IMR-90 (cell line): Measurements from ENCODE around the gene BMPER. TPM values are rescaled to one million over a fixed set of nuclear protein-coding genes. Genes with fewer than 3 reads are reported as not detected.
A peak's percentile ranks its signal among the peaks of the same experiment; 100 is the strongest.

Experiments
- ATAC-seq: fragments of 200-7000 bp; cut with Tn5 transposase; 2 replicates; pipeline ENCODE4 v1.9.1; 2020; ENCODE audit warnings: low read depth, mild to moderate bottlenecking, moderate library complexity
- BruUV-seq: library from RNA; stranded (reverse); fragments of 400-500 nt; replicated peaks from 2 replicates; lab custom pipeline; 2021; lab: Mats Ljungman, UMichigan
- CTCF ChIA-PET: fragments of 300-600 bp; formaldehyde crosslinking; extraction: SDS; loops from one replicate; lab custom pipeline; 2021; ENCODE audit warnings: antibody characterized with exemption; lab: Yijun Ruan, JAX
- POLR2A ChIA-PET: fragments of 300-600 bp; sonication (Branson Sonifier 250); formaldehyde crosslinking; loops from one replicate; lab custom pipeline; 2022; ENCODE audit warnings: antibody characterized with exemption; ENCODE audit not compliant: unreplicated experiment; lab: Charles Lee
- DNase-seq: peaks from one replicate; pipeline ENCODE4 v3.0.0; 2013
- H2AFZ ChIP-seq: replicated peaks from 2 replicates; pipeline ENCODE3; 2013; ENCODE audit warnings: low read length, mild to moderate bottlenecking; ENCODE audit not compliant: poor library complexity
- H2AK5ac ChIP-seq: 2 replicates; pipeline ENCODE4 v1.6.1; 2013; ENCODE audit warnings: low read depth, low read length, inconsistent platforms
- H2AK9ac ChIP-seq: replicated peaks from 2 replicates; pipeline ENCODE3; 2013; ENCODE audit warnings: mild to moderate bottlenecking, low read depth, low read length, moderate library complexity; ENCODE audit not compliant: poor library complexity
- H2BK120ac ChIP-seq: 2 replicates; pipeline ENCODE4 v1.6.1; 2013; ENCODE audit warnings: low read depth, low read length, inconsistent platforms
- H2BK15ac ChIP-seq: 3 replicates; pipeline ENCODE4 v1.6.1; 2013; ENCODE audit warnings: low read depth, low read length, inconsistent platforms
- H2BK20ac ChIP-seq: 2 replicates; pipeline ENCODE4 v1.6.1; 2013; ENCODE audit warnings: low read depth, mild to moderate bottlenecking, inconsistent platforms, low read length, moderate library complexity
- H2BK5ac ChIP-seq: 2 replicates; pipeline ENCODE4 v1.6.1; 2013; ENCODE audit warnings: mild to moderate bottlenecking, low read depth, low read length, inconsistent platforms; ENCODE audit not compliant: poor library complexity, severe bottlenecking
- H3K14ac ChIP-seq: replicated peaks from 2 replicates; pipeline ENCODE4 v1.6.1; 2013; ENCODE audit warnings: low read depth, low read length, inconsistent platforms
- H3K18ac ChIP-seq: 2 replicates; pipeline ENCODE4 v1.6.1; 2013; ENCODE audit warnings: low read depth, low read length, control low read depth
- H3K23ac ChIP-seq: 2 replicates; pipeline ENCODE4 v1.6.1; 2013; ENCODE audit warnings: low read depth, low read length, inconsistent platforms
- H3K27ac ChIP-seq: 2 replicates; pipeline ENCODE4 v1.5.1; 2013; ENCODE audit warnings: mild to moderate bottlenecking, control low read depth, low read length; ENCODE audit not compliant: insufficient read depth
- H3K27me3 ChIP-seq: 2 replicates; pipeline ENCODE4 v1.6.1; 2013; ENCODE audit warnings: low read length; ENCODE audit not compliant: control insufficient read depth, insufficient read depth
- H3K36me3 ChIP-seq: 2 replicates; pipeline ENCODE4 v1.6.1; 2013; ENCODE audit warnings: low read length, mixed read lengths; ENCODE audit not compliant: control insufficient read depth, insufficient read depth
- H3K4ac ChIP-seq: 2 replicates; pipeline ENCODE4 v1.6.1; 2013; ENCODE audit warnings: low read depth, low read length, inconsistent platforms
- H3K4me1 ChIP-seq: 2 replicates; pipeline ENCODE4 v1.6.1; 2013; ENCODE audit warnings: low read length, mixed read lengths; ENCODE audit not compliant: control insufficient read depth, insufficient read depth
- H3K4me2 ChIP-seq: 2 replicates; pipeline ENCODE4 v1.6.1; 2013; ENCODE audit warnings: low read depth, mild to moderate bottlenecking, control low read depth, low read length, moderate library complexity
- H3K4me3 ChIP-seq: 2 replicates; pipeline ENCODE4 v1.5.1; 2013; ENCODE audit warnings: low read depth, mild to moderate bottlenecking, control low read depth, low read length, moderate library complexity; ENCODE audit not compliant: insufficient read depth
- H3K56ac ChIP-seq: 2 replicates; pipeline ENCODE4 v1.6.1; 2013; ENCODE audit warnings: low read length, inconsistent platforms; ENCODE audit not compliant: insufficient read depth; ENCODE audit errors: extremely low read depth
- H3K79me1 ChIP-seq, 2 experiments: 2 replicates each; pipeline ENCODE4 v1.6.1; 2013; ENCODE audit warnings: low read length in 2 of 2, inconsistent platforms in 1 of 2, low read depth in 1 of 2
- H3K9ac ChIP-seq: 2 replicates; pipeline ENCODE4 v1.6.1; 2013; ENCODE audit warnings: low read depth, low read length, control low read depth
- H3K9me1 ChIP-seq: 2 replicates; pipeline ENCODE4 v1.6.1; 2013; ENCODE audit warnings: low read length, inconsistent platforms; ENCODE audit not compliant: insufficient read depth
- H3K9me3 ChIP-seq: 2 replicates; pipeline ENCODE4 v1.6.1; 2013; ENCODE audit warnings: low read length; ENCODE audit not compliant: control insufficient read depth, insufficient read depth
- H4K20me1 ChIP-seq: 2 replicates; pipeline ENCODE4 v1.6.1; 2013; ENCODE audit warnings: low read length, inconsistent platforms; ENCODE audit not compliant: insufficient read depth
- H4K5ac ChIP-seq: 2 replicates; pipeline ENCODE4 v1.6.1; 2013; ENCODE audit warnings: mild to moderate bottlenecking, low read depth, low read length, control low read depth
- H4K8ac ChIP-seq, 2 experiments: 2 replicates each; pipeline ENCODE4 v1.6.1; 2013; ENCODE audit warnings: low read depth in 2 of 2, low read length in 2 of 2, control low read depth in 1 of 2, inconsistent platforms in 1 of 2
- H4K91ac ChIP-seq: 2 replicates; pipeline ENCODE4 v1.6.1; 2013; ENCODE audit warnings: low read depth, low read length, inconsistent platforms; ENCODE audit not compliant: insufficient read depth
- BHLHE40 ChIP-seq: fragments of 150-350 bp; IDR thresholded peaks from 2 replicates; pipeline ENCODE4 v1.6.1; 2016; ENCODE audit warnings: mild to moderate bottlenecking, low read depth, low read length
- CEBPB ChIP-seq: IDR thresholded peaks from 2 replicates; pipeline ENCODE4 v1.6.1; 2012; ENCODE audit warnings: low read depth, low read length, improper control_type of control experiment
- CHD1 ChIP-seq: IDR thresholded peaks from 2 replicates; pipeline ENCODE4 v1.6.1; 2012; ENCODE audit warnings: low read depth, low read length, improper control_type of control experiment
- CTCF ChIP-seq: conservative IDR thresholded peaks from 2 replicates; pipeline ENCODE4 v1.5.1; 2012; ENCODE audit warnings: mild to moderate bottlenecking, low read depth, low read length, improper control_type of control experiment
- FOS ChIP-seq: fragments of 150-350 bp; IDR thresholded peaks from 2 replicates; pipeline ENCODE4 v1.6.1; 2016; ENCODE audit warnings: low read depth, low read length
- MAFK ChIP-seq: IDR thresholded peaks from 2 replicates; pipeline ENCODE4 v1.6.1; 2012; ENCODE audit warnings: low read depth, low read length, improper control_type of control experiment
- MAZ ChIP-seq: IDR thresholded peaks from 2 replicates; pipeline ENCODE4 v1.6.1; 2012; ENCODE audit warnings: low read depth, mild to moderate bottlenecking, low read length, improper control_type of control experiment, moderate library complexity, borderline replicate concordance
- MXI1 ChIP-seq: IDR thresholded peaks from 2 replicates; pipeline ENCODE4 v1.6.1; 2012; ENCODE audit warnings: low read depth, mild to moderate bottlenecking, low read length, moderate library complexity, borderline replicate concordance
- NFE2L2 ChIP-seq: fragments of 150-350 bp; IDR thresholded peaks from 2 replicates; pipeline ENCODE4 v1.6.1; 2016; ENCODE audit warnings: low read depth, mild to moderate bottlenecking, low read length
- POLR2A ChIP-seq: IDR thresholded peaks from 2 replicates; pipeline ENCODE4 v1.6.1; 2012; ENCODE audit warnings: mild to moderate bottlenecking, low read depth, low read length
- RAD21 ChIP-seq: IDR thresholded peaks from 2 replicates; pipeline ENCODE4 v1.6.1; 2012; ENCODE audit warnings: low read length, improper control_type of control experiment
- RCOR1 ChIP-seq: IDR thresholded peaks from 2 replicates; pipeline ENCODE4 v1.6.1; 2012; ENCODE audit warnings: mild to moderate bottlenecking, low read length, improper control_type of control experiment; ENCODE audit not compliant: insufficient replicate concordance
- RFX5 ChIP-seq: IDR thresholded peaks from 2 replicates; pipeline ENCODE4 v1.8.0; 2012; ENCODE audit warnings: low read depth, mild to moderate bottlenecking, low read length, moderate library complexity
- SMC3 ChIP-seq: fragments of 150-350 bp; IDR thresholded peaks from 2 replicates; pipeline ENCODE4 v1.6.1; 2016; ENCODE audit warnings: low read depth, mild to moderate bottlenecking, antibody characterized with exemption, low read length, moderate library complexity
- dilution Hi-C: fragments of 300-500 bp; cut with HindIII; formaldehyde crosslinking; loops from one replicate; pipeline ENCODE4 v1.14.3; 2018; ENCODE audit warnings: low sequenced_read_pairs; ENCODE audit not compliant: unreplicated experiment
- in situ Hi-C: fragments of 300-500 bp; cut with MboI; formaldehyde crosslinking; loops from 3 replicates; pipeline ENCODE4 v1.14.3; 2019; ENCODE audit warnings: low sequenced_read_pairs, inconsistent platforms, mixed read lengths
- intact Hi-C: fragments of 100-400 bp; cut with micrococcal nuclease; formaldehyde crosslinking; loops from 2 replicates; pipeline ENCODE4 v1.10.0; 2022
- polyA plus RNA-seq, 3 experiments: library from polyadenylated mRNA; depleted of rRNA; stranded (reverse); fragments of >200 nt; gene quantifications; 2 replicates each; pipeline ENCODE4 v1.2.3, GENCODE V29; 2012; ENCODE audit warnings: low replicate concordance in 1 of 3
- total RNA-seq: library from RNA; depleted of rRNA; stranded (reverse); fragments of >200 nt; gene quantifications from 2 replicates; pipeline ENCODE4 v1.2.3, GENCODE V29; 2012
- TF ChIP-seq, protein P1 (sequence below): fragments of 150-350 bp; IDR thresholded peaks from 2 replicates; pipeline ENCODE4 v1.6.1; 2016; ENCODE audit warnings: low read depth, mild to moderate bottlenecking, low read length, moderate library complexity, borderline replicate concordance

Gene BMPER
- total and polyA plus RNA-seq, 2 of the 4 experiments (the other 2 are of a cell fraction), result 6.2 to 7.9 TPM

GRCh38 chr7:34062826-34063225, 157.5 kb downstream of the BMPER start:
- peak overlapping the region; percentile 91 for H2BK5ac ChIP-seq
- no peaks in the 10 kb centered on the region for H3K79me1 ChIP-seq

More at GRCh38 chr7:34062826-34063225, 157.5 kb downstream of the BMPER start:
- H3K4me1 ChIP-seq, result peaks cover 40% of the 10 kb centered on the region
- no peak overlapping the region for H2AK5ac ChIP-seq
- peaks cover 9% of the 10 kb centered on the region for H3K9me1 ChIP-seq
- H4K5ac ChIP-seq, result peak overlapping the region; percentile 14; the same call in 1 of the 2 replicates
- no peak overlapping the region for H3K14ac ChIP-seq
- H3K9ac ChIP-seq, result no peak overlapping the region
- ChIA-PET POLR2A (no interaction called here), CTCF (no interaction called here)
- DNase-seq, result no peak
- no TSS peak for BruUV-seq
- no peak overlapping the region for H3K4ac ChIP-seq
- H4K91ac ChIP-seq, result no peak overlapping the region
- H2BK20ac ChIP-seq, result peak overlapping the region; percentile 38; the same call in 1 of the 2 replicates
- no peaks in the 10 kb centered on the region for H3K9me3 ChIP-seq
- no peak overlapping the region for H3K56ac ChIP-seq
- no peak overlapping the region for H3K23ac ChIP-seq
- H3K18ac ChIP-seq, result peak overlapping the region; percentile 72; the same call in 1 of the 2 replicates
- no peak for TF ChIP-seq RCOR1
- TF ChIP-seq CEBPB, result no peak
- no peak for TF ChIP-seq MAZ
- TF ChIP-seq, protein P1, sequence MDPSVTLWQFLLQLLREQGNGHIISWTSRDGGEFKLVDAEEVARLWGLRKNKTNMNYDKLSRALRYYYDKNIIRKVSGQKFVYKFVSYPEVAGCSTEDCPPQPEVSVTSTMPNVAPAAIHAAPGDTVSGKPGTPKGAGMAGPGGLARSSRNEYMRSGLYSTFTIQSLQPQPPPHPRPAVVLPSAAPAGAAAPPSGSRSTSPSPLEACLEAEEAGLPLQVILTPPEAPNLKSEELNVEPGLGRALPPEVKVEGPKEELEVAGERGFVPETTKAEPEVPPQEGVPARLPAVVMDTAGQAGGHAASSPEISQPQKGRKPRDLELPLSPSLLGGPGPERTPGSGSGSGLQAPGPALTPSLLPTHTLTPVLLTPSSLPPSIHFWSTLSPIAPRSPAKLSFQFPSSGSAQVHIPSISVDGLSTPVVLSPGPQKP, result no peak
- no peak for TF ChIP-seq NFE2L2
- no peak for TF ChIP-seq RFX5
- TF ChIP-seq POLR2A, result no peak
- no peak for TF ChIP-seq FOS
- TF ChIP-seq RAD21, result no peak
- TF ChIP-seq CHD1, result no peak
- no peak for TF ChIP-seq SMC3
- no peak for TF ChIP-seq CTCF
- no peak for TF ChIP-seq BHLHE40
- TF ChIP-seq MXI1, result no peak
- no peak for TF ChIP-seq MAFK
- no peaks in the 10 kb centered on the region for H4K20me1 ChIP-seq
- no peak for ATAC-seq
- H3K4me2 ChIP-seq, result no peak overlapping the region
- H2BK15ac ChIP-seq, result peak overlapping the region; percentile 42; the same call in 1 of the 3 replicates
- in situ Hi-C loops, result no loop called here
- no peaks in the 10 kb centered on the region for H3K36me3 ChIP-seq
- intact Hi-C loops, result no loop called here
- dilution Hi-C loops, result no loop called here
- H2BK120ac ChIP-seq, result no peak overlapping the region; the same call in 1 of the 2 replicates
- no peaks in the 10 kb centered on the region for H3K27me3 ChIP-seq
- no peak overlapping the region for H3K4me3 ChIP-seq
- H3K27ac ChIP-seq, result no peak overlapping the region
- no peak overlapping the region for H2AK9ac ChIP-seq
- H2AFZ ChIP-seq, result no peak overlapping the region
- peak overlapping the region in 1 of 2 experiments; percentile 51; a peak in 2 of 4 replicates for H4K8ac ChIP-seq
